ENCODE measurements around the gene SETD7. TPM values are rescaled to one million over a fixed set of nuclear protein-coding genes. Genes with fewer than 3 reads are reported as not detected.

The SETD7 gene
- polyA plus RNA-seq, 2 donors = 9.9 to 12.0 TPM

DNA sequence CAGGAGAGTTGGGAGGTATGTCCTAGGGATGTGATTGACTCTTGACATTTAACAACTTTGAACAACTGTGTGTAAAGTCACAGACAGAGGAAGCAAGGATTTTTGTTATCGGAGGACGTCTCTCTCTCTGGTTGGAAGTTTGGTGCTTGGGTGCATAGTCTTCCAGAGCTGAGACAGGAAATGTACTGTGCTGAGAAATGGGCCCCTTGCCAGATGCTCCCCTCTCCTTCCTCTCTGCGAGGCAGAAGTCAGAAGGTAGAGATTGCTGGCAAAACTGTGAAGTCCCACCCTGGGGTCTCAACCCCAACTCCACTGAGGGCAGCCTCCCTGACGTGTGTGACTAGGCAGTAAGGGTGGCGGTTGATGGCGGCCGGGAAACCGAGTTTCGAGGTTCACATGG is 49.2 kb downstream of the SETD7 start:
- no peaks in the 10 kb centered on the region for H3K27me3 ChIP-seq (ENCODE audit: control insufficient read depth in 1 of 2, insufficient read depth in 2 of 2, low read length in 2 of 2)
- peaks cover 6 to 11% of the 10 kb centered on the region in 2 donors for H3K36me3 ChIP-seq (ENCODE audit: control insufficient read depth in 2 of 2, insufficient read depth in 2 of 2, low read length in 1 of 2)
- WGBS, 2 donors = 88 to 95% methylated on average over 8 to 9 of the region's 9 CpGs
- no peaks in the 10 kb centered on the region for H3K4me1 ChIP-seq (ENCODE audit: control insufficient read depth in 2 of 2, insufficient read depth in 2 of 2, low read length in 1 of 2)
- no peaks in the 10 kb centered on the region for H3K9me3 ChIP-seq (ENCODE audit: control insufficient read depth in 2 of 2, insufficient read depth in 1 of 2, low read depth in 1 of 2, low read length in 1 of 2)
- no peak overlapping the region for H3K4me3 ChIP-seq (ENCODE audit: low read depth in 1 of 2, low read length in 2 of 2)
- H3K27ac ChIP-seq (ENCODE audit: low read depth in 2 of 2, low read length in 1 of 2) = no peak overlapping the region

DNA sequence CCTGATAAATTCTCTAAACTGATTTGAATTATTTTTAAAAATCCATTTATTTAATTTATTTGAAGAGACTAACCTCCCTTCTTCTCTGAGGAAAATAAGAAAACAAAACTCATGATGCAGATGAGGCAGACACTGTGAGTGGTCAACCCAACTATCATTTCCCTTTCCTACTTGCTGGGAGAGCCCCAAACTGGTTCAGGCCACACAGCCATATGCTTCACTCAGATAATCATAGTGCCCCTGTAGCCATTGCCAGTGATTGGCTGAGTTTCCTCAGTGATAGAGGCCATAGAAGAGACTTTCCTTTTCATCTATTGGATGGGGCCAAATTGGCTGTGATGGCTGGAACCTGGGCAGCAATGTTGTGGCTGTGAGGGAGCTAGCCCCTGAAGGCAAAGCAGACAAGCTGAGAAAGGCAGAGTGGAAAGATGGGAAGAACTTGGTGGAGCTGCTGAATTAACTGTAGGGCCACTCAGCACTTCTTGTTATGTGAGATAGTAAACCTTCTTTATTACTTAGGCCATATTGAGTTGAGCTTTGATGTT is 52.3 kb downstream of the SETD7 start:
- no peak overlapping the region for H3K27ac ChIP-seq (ENCODE audit: low read depth in 2 of 2, low read length in 1 of 2)
- no peaks in the 10 kb centered on the region for H3K36me3 ChIP-seq (ENCODE audit: control insufficient read depth in 2 of 2, insufficient read depth in 2 of 2, low read length in 1 of 2)
- no peaks in the 10 kb centered on the region for H3K4me1 ChIP-seq (ENCODE audit: control insufficient read depth in 2 of 2, insufficient read depth in 2 of 2, low read length in 1 of 2)
- H3K27me3 ChIP-seq (ENCODE audit: control insufficient read depth in 1 of 2, insufficient read depth in 2 of 2, low read length in 2 of 2) = no peaks in the 10 kb centered on the region
- no peak overlapping the region for H3K4me3 ChIP-seq (ENCODE audit: low read depth in 1 of 2, low read length in 2 of 2)
- no peaks in the 10 kb centered on the region for H3K9me3 ChIP-seq (ENCODE audit: control insufficient read depth in 2 of 2, insufficient read depth in 1 of 2, low read depth in 1 of 2, low read length in 1 of 2)

DNA sequence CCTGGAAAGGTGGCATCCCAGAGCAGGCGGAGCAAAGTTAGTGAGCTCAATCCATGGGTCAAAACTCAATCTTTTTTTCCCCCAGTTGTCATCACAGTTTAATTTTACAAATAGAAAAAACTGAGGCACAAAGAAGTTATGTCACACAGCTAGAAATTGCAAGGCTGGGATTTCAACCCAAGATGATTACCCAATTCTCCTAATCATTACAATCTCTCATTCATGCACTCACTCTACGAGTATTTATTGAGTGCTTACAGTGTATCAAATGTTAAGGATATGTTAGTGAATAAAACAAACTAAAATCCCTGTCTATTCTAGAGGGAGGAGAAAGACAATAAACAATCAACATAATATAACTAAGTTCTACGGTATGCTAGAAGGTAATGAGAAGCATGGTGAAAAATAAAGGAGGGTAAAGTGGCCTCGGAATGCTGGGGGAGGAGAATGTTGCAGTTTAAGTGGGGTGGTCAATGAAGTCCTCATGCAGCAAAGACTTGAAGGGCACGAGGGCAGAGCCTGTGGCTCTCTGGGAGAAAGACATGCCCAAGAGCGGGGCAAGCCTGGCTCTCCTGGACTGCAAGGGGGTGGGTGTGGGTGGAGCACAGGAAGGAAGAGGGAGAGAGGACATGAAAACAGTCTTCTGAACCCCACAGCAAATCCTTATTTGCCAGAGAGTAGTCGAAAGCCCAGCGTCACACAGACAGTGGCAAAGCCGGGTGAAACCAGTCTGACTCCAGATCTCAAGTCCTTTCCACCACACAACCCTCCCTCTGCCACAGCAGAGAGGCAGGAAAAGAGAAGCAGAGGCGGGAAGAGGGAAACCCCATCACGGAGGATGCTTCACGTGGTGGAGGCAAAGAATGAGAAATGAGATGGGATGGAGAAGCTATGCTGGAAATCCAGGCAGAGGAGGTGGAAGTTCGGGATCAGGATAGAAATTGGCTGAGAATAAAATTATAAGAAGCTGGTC is 53.8 kb downstream of the SETD7 start:
- 74 to 78% methylated on average over 13 of the region's 13 CpGs for WGBS, 2 donors
- H3K36me3 ChIP-seq (ENCODE audit: control insufficient read depth in 2 of 2, insufficient read depth in 2 of 2, low read length in 1 of 2) = no peaks in the 10 kb centered on the region
- no peak overlapping the region for H3K27ac ChIP-seq (ENCODE audit: low read depth in 2 of 2, low read length in 1 of 2)
- no peaks in the 10 kb centered on the region for H3K9me3 ChIP-seq (ENCODE audit: control insufficient read depth in 2 of 2, insufficient read depth in 1 of 2, low read depth in 1 of 2, low read length in 1 of 2)
- H3K27me3 ChIP-seq (ENCODE audit: control insufficient read depth in 1 of 2, insufficient read depth in 2 of 2, low read length in 2 of 2) = no peaks in the 10 kb centered on the region
- no peaks in the 10 kb centered on the region for H3K4me1 ChIP-seq (ENCODE audit: control insufficient read depth in 2 of 2, insufficient read depth in 2 of 2, low read length in 1 of 2)
- H3K4me3 ChIP-seq (ENCODE audit: low read depth in 1 of 2, low read length in 2 of 2) = no peak overlapping the region

DNA sequence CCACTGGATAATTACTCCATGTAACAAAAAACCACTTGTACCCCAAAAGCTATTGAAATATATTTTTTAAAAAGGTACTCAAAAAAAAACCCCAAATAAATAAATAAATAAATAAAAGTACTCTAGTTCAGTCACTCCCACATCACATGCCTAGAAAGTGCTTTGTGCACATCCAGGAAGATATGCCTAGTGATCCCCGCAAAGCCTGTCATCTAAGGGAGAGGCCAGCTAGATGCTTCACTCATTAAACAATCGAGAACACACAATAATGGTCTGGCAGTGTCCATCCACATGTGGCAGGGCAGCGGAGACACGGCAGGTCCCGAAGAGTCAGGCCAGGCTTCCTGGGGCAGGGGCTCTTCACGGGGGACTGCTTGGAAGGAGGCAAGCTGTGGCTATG is 54.5 kb downstream of the SETD7 start:
- 80 to 84% methylated on average over 6 of the region's 6 CpGs for WGBS, 2 donors
- Histone ChIP-seq H3K36me3 (ENCODE audit: control insufficient read depth in 2 of 2, insufficient read depth in 2 of 2, low read length in 1 of 2) (no peaks in the 10 kb centered on the region), H3K9me3 (ENCODE audit: control insufficient read depth in 2 of 2, insufficient read depth in 1 of 2, low read depth in 1 of 2, low read length in 1 of 2) (no peaks in the 10 kb centered on the region), H3K4me3 (ENCODE audit: low read depth in 1 of 2, low read length in 2 of 2) (no peak overlapping the region), H3K27me3 (ENCODE audit: control insufficient read depth in 1 of 2, insufficient read depth in 2 of 2, low read length in 2 of 2) (no peaks in the 10 kb centered on the region), H3K4me1 (ENCODE audit: control insufficient read depth in 2 of 2, insufficient read depth in 2 of 2, low read length in 1 of 2) (no peaks in the 10 kb centered on the region), H3K27ac (ENCODE audit: low read depth in 2 of 2, low read length in 1 of 2) (no peak overlapping the region)

DNA sequence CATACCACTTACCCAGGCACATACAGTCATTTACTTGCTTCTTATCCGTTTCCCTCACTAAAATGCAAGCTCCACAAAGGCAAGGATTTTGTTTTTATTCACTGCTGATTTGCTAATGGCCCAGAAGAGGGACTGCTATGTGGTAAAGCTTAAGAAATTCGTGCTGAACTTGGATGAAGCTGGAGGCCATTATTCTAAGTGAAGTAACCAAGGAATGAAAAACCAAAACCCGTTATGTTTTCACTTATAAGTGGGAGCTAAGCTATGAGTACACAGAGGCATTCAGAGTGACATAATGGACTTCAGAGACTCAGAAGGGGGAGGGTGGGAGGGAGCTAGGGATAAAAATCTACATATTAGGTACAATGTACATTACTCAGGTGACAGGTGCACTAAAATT is 54.9 kb downstream of the SETD7 start:
- WGBS, 2 donors = 46 to 48% methylated on average over 3 of the region's 3 CpGs
- Histone ChIP-seq H3K4me3 (ENCODE audit: low read depth in 1 of 2, low read length in 2 of 2) (no peak overlapping the region), H3K4me1 (ENCODE audit: control insufficient read depth in 2 of 2, insufficient read depth in 2 of 2, low read length in 1 of 2) (no peaks in the 10 kb centered on the region), H3K9me3 (ENCODE audit: control insufficient read depth in 2 of 2, insufficient read depth in 1 of 2, low read depth in 1 of 2, low read length in 1 of 2) (no peaks in the 10 kb centered on the region), H3K27me3 (ENCODE audit: control insufficient read depth in 1 of 2, insufficient read depth in 2 of 2, low read length in 2 of 2) (no peaks in the 10 kb centered on the region), H3K36me3 (ENCODE audit: control insufficient read depth in 2 of 2, insufficient read depth in 2 of 2, low read length in 1 of 2) (no peaks in the 10 kb centered on the region), H3K27ac (ENCODE audit: low read depth in 2 of 2, low read length in 1 of 2) (no peak overlapping the region)

DNA sequence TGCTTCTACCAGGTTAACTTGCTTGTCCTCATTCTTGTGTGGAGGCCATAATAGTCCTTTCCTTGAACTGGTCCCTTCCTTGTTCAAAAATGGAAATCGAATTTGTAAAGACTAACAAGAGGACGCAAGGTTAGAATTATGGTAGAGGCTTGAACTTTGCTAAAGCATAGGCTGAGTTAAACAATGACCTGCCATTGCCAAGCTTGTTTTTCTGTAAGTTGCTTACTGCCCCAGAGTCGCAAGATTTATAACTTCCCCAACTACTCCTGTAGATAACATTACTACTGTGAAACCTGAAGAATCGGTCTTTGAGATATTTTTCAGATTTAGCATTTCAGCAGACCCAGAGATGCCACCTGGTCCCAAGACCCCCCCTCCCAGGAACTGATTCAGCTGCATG is 56.8 kb downstream of the SETD7 start:
- Histone ChIP-seq H3K4me3 (ENCODE audit: low read depth in 1 of 2, low read length in 2 of 2) (no peak overlapping the region), H3K27me3 (ENCODE audit: control insufficient read depth in 1 of 2, insufficient read depth in 2 of 2, low read length in 2 of 2) (no peaks in the 10 kb centered on the region), H3K27ac (ENCODE audit: low read depth in 2 of 2, low read length in 1 of 2) (no peak overlapping the region), H3K36me3 (ENCODE audit: control insufficient read depth in 2 of 2, insufficient read depth in 2 of 2, low read length in 1 of 2) (no peaks in the 10 kb centered on the region), H3K4me1 (ENCODE audit: control insufficient read depth in 2 of 2, insufficient read depth in 2 of 2, low read length in 1 of 2) (no peaks in the 10 kb centered on the region), H3K9me3 (ENCODE audit: control insufficient read depth in 2 of 2, insufficient read depth in 1 of 2, low read depth in 1 of 2, low read length in 1 of 2) (no peaks in the 10 kb centered on the region)
- WGBS, 2 donors = 78 to 83% methylated on average over 4 of the region's 4 CpGs

DNA sequence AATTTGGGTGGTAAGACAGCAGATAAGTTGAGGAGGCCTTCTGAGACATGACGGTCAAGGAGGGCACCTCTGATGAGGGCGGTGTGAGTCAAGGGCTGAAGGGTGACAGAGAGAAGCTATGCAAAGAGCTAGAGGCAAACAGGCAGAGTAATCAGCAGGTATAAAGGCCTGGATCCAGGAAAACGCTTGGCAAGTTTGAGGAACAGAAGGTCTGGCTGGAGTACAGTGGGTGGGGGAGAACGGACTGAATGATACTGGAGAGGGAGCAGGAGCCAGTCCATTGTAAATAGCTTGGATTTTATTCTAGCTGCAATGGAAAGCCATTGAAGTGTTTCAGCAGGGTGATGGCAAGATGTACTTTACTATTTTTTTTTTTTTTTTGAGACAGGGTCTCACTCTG is 62.8 kb downstream of the SETD7 start:
- 77 to 82% methylated on average over 4 of the region's 4 CpGs for WGBS, 2 donors
- no peak overlapping the region for H3K4me3 ChIP-seq (ENCODE audit: low read depth in 1 of 2, low read length in 2 of 2)
- no peaks in the 10 kb centered on the region for H3K9me3 ChIP-seq (ENCODE audit: control insufficient read depth in 2 of 2, insufficient read depth in 1 of 2, low read depth in 1 of 2, low read length in 1 of 2)
- H3K27me3 ChIP-seq (ENCODE audit: control insufficient read depth in 1 of 2, insufficient read depth in 2 of 2, low read length in 2 of 2) = no peaks in the 10 kb centered on the region
- no peaks in the 10 kb centered on the region for H3K4me1 ChIP-seq (ENCODE audit: control insufficient read depth in 2 of 2, insufficient read depth in 2 of 2, low read length in 1 of 2)
- H3K27ac ChIP-seq (ENCODE audit: low read depth in 2 of 2, low read length in 1 of 2) = no peak overlapping the region
- no peaks in the 10 kb centered on the region for H3K36me3 ChIP-seq (ENCODE audit: control insufficient read depth in 2 of 2, insufficient read depth in 2 of 2, low read length in 1 of 2)

DNA sequence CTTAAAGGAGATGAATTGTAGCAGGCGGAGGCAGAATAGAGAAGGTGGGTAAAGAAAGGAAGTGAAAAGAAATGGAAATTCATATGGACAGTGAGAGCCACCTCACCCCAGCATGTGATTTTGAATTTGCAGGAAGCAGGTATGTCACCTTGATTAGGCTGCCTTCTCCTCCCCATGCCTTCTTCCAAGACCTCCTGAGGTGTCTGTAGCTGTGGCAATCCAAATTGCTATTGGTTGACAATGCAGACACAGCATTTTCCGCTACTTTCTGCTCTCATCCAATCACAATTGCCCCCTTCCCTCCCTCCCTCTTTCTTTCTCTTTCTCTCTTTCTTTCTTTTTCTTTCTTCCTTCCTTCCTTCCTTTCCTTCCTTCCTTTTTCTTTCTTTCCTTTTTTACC is 63.6 kb downstream of the SETD7 start:
- WGBS, 2 donors = 95 to 96% methylated on average over 2 of the region's 2 CpGs
- Histone ChIP-seq H3K4me3 (ENCODE audit: low read depth in 1 of 2, low read length in 2 of 2) (no peak overlapping the region), H3K27me3 (ENCODE audit: control insufficient read depth in 1 of 2, insufficient read depth in 2 of 2, low read length in 2 of 2) (no peaks in the 10 kb centered on the region), H3K4me1 (ENCODE audit: control insufficient read depth in 2 of 2, insufficient read depth in 2 of 2, low read length in 1 of 2) (no peaks in the 10 kb centered on the region), H3K9me3 (ENCODE audit: control insufficient read depth in 2 of 2, insufficient read depth in 1 of 2, low read depth in 1 of 2, low read length in 1 of 2) (no peaks in the 10 kb centered on the region), H3K27ac (ENCODE audit: low read depth in 2 of 2, low read length in 1 of 2) (no peak overlapping the region), H3K36me3 (ENCODE audit: control insufficient read depth in 2 of 2, insufficient read depth in 2 of 2, low read length in 1 of 2) (no peaks in the 10 kb centered on the region)

DNA sequence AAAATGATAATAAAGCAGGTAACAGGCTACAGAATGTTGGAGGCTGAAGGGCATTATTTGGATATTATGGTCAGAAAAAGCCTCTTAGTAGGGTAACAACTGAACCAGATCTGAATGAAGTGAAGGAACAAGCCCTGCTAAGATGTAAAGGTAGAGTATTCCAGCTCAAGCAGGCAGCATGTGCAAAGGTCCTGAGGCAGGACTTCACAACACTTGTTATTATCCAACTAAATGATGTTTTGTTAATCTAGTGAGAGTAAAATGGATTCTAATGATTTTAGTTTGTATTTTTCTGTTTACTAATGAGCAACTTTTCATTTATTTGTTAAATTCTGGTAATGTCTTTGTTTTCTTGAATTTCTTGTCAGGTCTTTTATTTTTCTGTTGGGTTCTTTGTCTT is 66.4 kb downstream of the SETD7 start:
- Histone ChIP-seq H3K4me1 (ENCODE audit: control insufficient read depth in 2 of 2, insufficient read depth in 2 of 2, low read length in 1 of 2) (no peaks in the 10 kb centered on the region), H3K9me3 (ENCODE audit: control insufficient read depth in 2 of 2, insufficient read depth in 1 of 2, low read depth in 1 of 2, low read length in 1 of 2) (no peaks in the 10 kb centered on the region), H3K36me3 (ENCODE audit: control insufficient read depth in 2 of 2, insufficient read depth in 2 of 2, low read length in 1 of 2) (no peaks in the 10 kb centered on the region), H3K27me3 (ENCODE audit: control insufficient read depth in 1 of 2, insufficient read depth in 2 of 2, low read length in 2 of 2) (no peaks in the 10 kb centered on the region), H3K4me3 (ENCODE audit: low read depth in 1 of 2, low read length in 2 of 2) (no peak overlapping the region), H3K27ac (ENCODE audit: low read depth in 2 of 2, low read length in 1 of 2) (no peak overlapping the region)

DNA sequence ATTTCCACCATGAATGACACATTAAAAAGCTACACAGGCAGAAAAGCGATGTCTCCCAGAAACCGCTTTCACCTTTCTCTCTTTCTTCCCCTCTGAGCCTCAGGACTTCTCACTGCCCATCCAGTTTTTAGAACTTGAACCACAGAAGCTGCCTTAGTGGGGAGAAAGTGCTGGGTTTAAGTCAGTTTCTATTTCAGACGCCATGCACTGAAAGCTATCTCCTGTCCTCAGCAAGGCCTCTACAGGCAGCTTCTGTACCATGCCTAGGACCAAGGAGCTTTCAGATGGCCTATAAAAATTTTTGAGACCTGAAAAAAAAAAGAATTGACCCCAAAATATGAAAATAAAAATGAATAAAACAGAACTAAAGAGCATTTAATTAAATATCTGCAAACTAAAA is 67.6 kb downstream of the SETD7 start:
- no peaks in the 10 kb centered on the region for H3K4me1 ChIP-seq (ENCODE audit: control insufficient read depth in 2 of 2, insufficient read depth in 2 of 2, low read length in 1 of 2)
- no peaks in the 10 kb centered on the region for H3K27me3 ChIP-seq (ENCODE audit: control insufficient read depth in 1 of 2, insufficient read depth in 2 of 2, low read length in 2 of 2)
- H3K36me3 ChIP-seq (ENCODE audit: control insufficient read depth in 2 of 2, insufficient read depth in 2 of 2, low read length in 1 of 2) = no peaks in the 10 kb centered on the region
- H3K27ac ChIP-seq (ENCODE audit: low read depth in 2 of 2, low read length in 1 of 2) = no peak overlapping the region
- WGBS, 2 donors = 93 to 97% methylated on average over 3 of the region's 3 CpGs
- H3K4me3 ChIP-seq (ENCODE audit: low read depth in 1 of 2, low read length in 2 of 2) = no peak overlapping the region
- no peaks in the 10 kb centered on the region for H3K9me3 ChIP-seq (ENCODE audit: control insufficient read depth in 2 of 2, insufficient read depth in 1 of 2, low read depth in 1 of 2, low read length in 1 of 2)

Data from esophagus (tissue), 2 donors.